Measurements from ENCODE around the gene S100P.

S100P gene

GRCh38 chr4:6660430-6660829 is 33.2 kb upstream of the S100P start:
- DNase-seq, result no peak
- H3K4me3 ChIP-seq (ENCODE audit: control insufficient read depth in 1 of 7, extremely low read depth in 1 of 7, insufficient read depth in 4 of 7, low read depth in 2 of 7, low read length in 6 of 7), result no peak overlapping the region
- no peaks in the 10 kb centered on the region for H3K9me3 ChIP-seq (ENCODE audit: control extremely low read depth in 1 of 5, control insufficient read depth in 4 of 5, insufficient read depth in 2 of 5, low read depth in 1 of 5, low read length in 4 of 5)
- no peaks in the 10 kb centered on the region for H3K36me3 ChIP-seq (ENCODE audit: control insufficient read depth in 4 of 4, insufficient read depth in 4 of 4, low read length in 3 of 4)
- ChIA-PET CTCF (interaction anchor here (4.6 kb wide), 1 partner anchor 12 kb away, joined by 24 read pairs; a partner anchor contains a TSS), POLR2A (no interaction called here)
- H3K27me3 ChIP-seq (replicated peaks in 2 of 5; ENCODE audit: control insufficient read depth in 4 of 5, insufficient read depth in 5 of 5, low read length in 4 of 5), result peaks cover 18 to 83% (median 38%) of the 10 kb centered on the region in 5 experiments
- H3K4me1 ChIP-seq (ENCODE audit: control extremely low read depth in 1 of 4, control insufficient read depth in 4 of 4, insufficient read depth in 4 of 4, low read length in 3 of 4), result peaks cover 3 to 18% (median 10%) of the 10 kb centered on the region in 4 experiments
- H3K27ac ChIP-seq (ENCODE audit: insufficient read depth in 1 of 2, low read depth in 1 of 2, low read length in 2 of 2, poor library complexity in 1 of 2, severe bottlenecking in 2 of 2), result no peak overlapping the region
- WGBS (ENCODE audit: insufficient coverage), result 100% methylated on average over 3 of the region's 3 CpGs

GRCh38 chr4:6662591-6662990 is 31.1 kb upstream of the S100P start:
- no peak overlapping the region for H3K4me3 ChIP-seq (ENCODE audit: control insufficient read depth in 1 of 7, extremely low read depth in 1 of 7, insufficient read depth in 4 of 7, low read depth in 2 of 7, low read length in 6 of 7)
- H3K9me3 ChIP-seq (ENCODE audit: control extremely low read depth in 1 of 5, control insufficient read depth in 4 of 5, insufficient read depth in 2 of 5, low read depth in 1 of 5, low read length in 4 of 5), result no peaks in the 10 kb centered on the region
- peaks cover 3 to 18% (median 10%) of the 10 kb centered on the region in 4 experiments for H3K4me1 ChIP-seq (ENCODE audit: control extremely low read depth in 1 of 4, control insufficient read depth in 4 of 4, insufficient read depth in 4 of 4, low read length in 3 of 4)
- H3K27ac ChIP-seq (ENCODE audit: insufficient read depth in 1 of 2, low read depth in 1 of 2, low read length in 2 of 2, poor library complexity in 1 of 2, severe bottlenecking in 2 of 2), result no peak overlapping the region
- no CpG with 5 or more reads among the region's 3 CpGs for WGBS (ENCODE audit: insufficient coverage)
- ChIA-PET CTCF (interaction anchor here (0.8 to 4.6 kb wide), 5 partner anchors 9 to 408 kb away, joined by 3 to 24 read pairs (median 3); a partner anchor contains a TSS), POLR2A (no interaction called here)
- no peak for DNase-seq
- H3K27me3 ChIP-seq (replicated peaks in 2 of 5; ENCODE audit: control insufficient read depth in 4 of 5, insufficient read depth in 5 of 5, low read length in 4 of 5), result peaks cover 18 to 86% (median 42%) of the 10 kb centered on the region in 5 experiments
- no peaks in the 10 kb centered on the region for H3K36me3 ChIP-seq (ENCODE audit: control insufficient read depth in 4 of 4, insufficient read depth in 4 of 4, low read length in 3 of 4)

- Histone ChIP-seq H3K27ac (ENCODE audit: insufficient read depth in 1 of 2, low read depth in 1 of 2, low read length in 2 of 2, poor library complexity in 1 of 2, severe bottlenecking in 2 of 2) (no peak overlapping the region), H3K4me1 (ENCODE audit: control extremely low read depth in 1 of 4, control insufficient read depth in 4 of 4, insufficient read depth in 4 of 4, low read length in 3 of 4) (peaks cover 3 to 11% (median 7%) of the 10 kb centered on the region in 4 experiments), H3K36me3 (ENCODE audit: control insufficient read depth in 4 of 4, insufficient read depth in 4 of 4, low read length in 3 of 4) (no peaks in the 10 kb centered on the region), H3K27me3 (replicated peaks in 2 of 5; ENCODE audit: control insufficient read depth in 4 of 5, insufficient read depth in 5 of 5, low read length in 4 of 5) (peaks cover 18 to 74% (median 42%) of the 10 kb centered on the region in 5 experiments), H3K4me3 (ENCODE audit: control insufficient read depth in 1 of 7, extremely low read depth in 1 of 7, insufficient read depth in 4 of 7, low read depth in 2 of 7, low read length in 6 of 7) (peak overlapping the region in 3 of 7 experiments; percentile 11 to 34 (median 24)), H3K9me3 (ENCODE audit: control extremely low read depth in 1 of 5, control insufficient read depth in 4 of 5, insufficient read depth in 2 of 5, low read depth in 1 of 5, low read length in 4 of 5) (no peaks in the 10 kb centered on the region)
- no peak for DNase-seq
- 27% methylated on average over 46 of the region's 55 CpGs for WGBS (ENCODE audit: insufficient coverage)
- CTCF ChIA-PET, result interaction anchor here (0.6 to 4.6 kb wide), 10 partner anchors 8 to 406 kb away, joined by 3 to 24 read pairs (median 4); a partner anchor contains a TSS
- POLR2A ChIA-PET, result interaction anchor here (0.7 kb wide), 1 partner anchor 53 kb away, joined by 3 read pairs; no protein-coding TSS in a partner anchor
These were observed 29.9 kb upstream of the S100P start for GRCh38 chr4:6663596-6664393.

GRCh38 chr4:6665320-6665654 is 28.4 kb upstream of the S100P start:
- H3K9me3 ChIP-seq (ENCODE audit: control extremely low read depth in 1 of 5, control insufficient read depth in 4 of 5, insufficient read depth in 2 of 5, low read depth in 1 of 5, low read length in 4 of 5), result no peaks in the 10 kb centered on the region
- peaks cover 8 to 60% (median 38%) of the 10 kb centered on the region in 5 experiments for H3K27me3 ChIP-seq (replicated peaks in 2 of 5; ENCODE audit: control insufficient read depth in 4 of 5, insufficient read depth in 5 of 5, low read length in 4 of 5)
- WGBS (ENCODE audit: insufficient coverage), result 81% methylated on average over 5 of the region's 9 CpGs
- H3K36me3 ChIP-seq (ENCODE audit: control insufficient read depth in 4 of 4, insufficient read depth in 4 of 4, low read length in 3 of 4), result no peaks in the 10 kb centered on the region
- H3K4me3 ChIP-seq (ENCODE audit: control insufficient read depth in 1 of 7, extremely low read depth in 1 of 7, insufficient read depth in 4 of 7, low read depth in 2 of 7, low read length in 6 of 7), result no peak overlapping the region
- ChIA-PET CTCF (interaction anchor here (2.7 kb wide), 1 partner anchor 16 kb away, joined by 10 read pairs; no protein-coding TSS in a partner anchor), POLR2A (no interaction called here)
- no peak for DNase-seq
- H3K27ac ChIP-seq (ENCODE audit: insufficient read depth in 1 of 2, low read depth in 1 of 2, low read length in 2 of 2, poor library complexity in 1 of 2, severe bottlenecking in 2 of 2), result no peak overlapping the region
- H3K4me1 ChIP-seq (ENCODE audit: control extremely low read depth in 1 of 4, control insufficient read depth in 4 of 4, insufficient read depth in 4 of 4, low read length in 3 of 4), result peaks cover 0 to 6% (median 2%) of the 10 kb centered on the region in 4 experiments

GRCh38 chr4:6668391-6668790 is 25.3 kb upstream of the S100P start:
- Histone ChIP-seq H3K36me3 (ENCODE audit: control insufficient read depth in 4 of 4, insufficient read depth in 4 of 4, low read length in 3 of 4) (no peaks in the 10 kb centered on the region), H3K27ac (ENCODE audit: insufficient read depth in 1 of 2, low read depth in 1 of 2, low read length in 2 of 2, poor library complexity in 1 of 2, severe bottlenecking in 2 of 2) (no peak overlapping the region), H3K4me1 (ENCODE audit: control extremely low read depth in 1 of 4, control insufficient read depth in 4 of 4, insufficient read depth in 4 of 4, low read length in 3 of 4) (peaks cover 0 to 6% (median 2%) of the 10 kb centered on the region in 4 experiments), H3K9me3 (ENCODE audit: control extremely low read depth in 1 of 5, control insufficient read depth in 4 of 5, insufficient read depth in 2 of 5, low read depth in 1 of 5, low read length in 4 of 5) (no peaks in the 10 kb centered on the region), H3K27me3 (replicated peaks in 2 of 5; ENCODE audit: control insufficient read depth in 4 of 5, insufficient read depth in 5 of 5, low read length in 4 of 5) (peaks cover 2 to 28% (median 18%) of the 10 kb centered on the region in 5 experiments), H3K4me3 (ENCODE audit: control insufficient read depth in 1 of 7, extremely low read depth in 1 of 7, insufficient read depth in 4 of 7, low read depth in 2 of 7, low read length in 6 of 7) (no peak overlapping the region)
- WGBS (ENCODE audit: insufficient coverage), result 99% methylated on average over 10 of the region's 11 CpGs
- ChIA-PET POLR2A (no interaction called here), CTCF (no interaction called here)
- DNase-seq, result no peak

- WGBS (ENCODE audit: insufficient coverage), result no CpG with 5 or more reads among the region's 1 CpG
- ChIA-PET CTCF (interaction anchor here (0.8 to 4.4 kb wide), 3 partner anchors 9 to 45 kb away, joined by 3 to 24 read pairs (median 6); no protein-coding TSS in a partner anchor), POLR2A (no interaction called here)
- H3K9me3 ChIP-seq (ENCODE audit: control extremely low read depth in 1 of 5, control insufficient read depth in 4 of 5, insufficient read depth in 2 of 5, low read depth in 1 of 5, low read length in 4 of 5), result no peaks in the 10 kb centered on the region
- DNase-seq, result no peak
- H3K27me3 ChIP-seq (replicated peaks in 2 of 5; ENCODE audit: control insufficient read depth in 4 of 5, insufficient read depth in 5 of 5, low read length in 4 of 5), result peaks cover 0 to 2% (median 0%) of the 10 kb centered on the region in 5 experiments
- no peak overlapping the region for H3K4me3 ChIP-seq (ENCODE audit: control insufficient read depth in 1 of 7, extremely low read depth in 1 of 7, insufficient read depth in 4 of 7, low read depth in 2 of 7, low read length in 6 of 7)
- H3K4me1 ChIP-seq (ENCODE audit: control extremely low read depth in 1 of 4, control insufficient read depth in 4 of 4, insufficient read depth in 4 of 4, low read length in 3 of 4), result peaks cover 12 to 28% (median 26%) of the 10 kb centered on the region in 4 experiments
- H3K27ac ChIP-seq (ENCODE audit: insufficient read depth in 1 of 2, low read depth in 1 of 2, low read length in 2 of 2, poor library complexity in 1 of 2, severe bottlenecking in 2 of 2), result no peak overlapping the region
- H3K36me3 ChIP-seq (ENCODE audit: control insufficient read depth in 4 of 4, insufficient read depth in 4 of 4, low read length in 3 of 4), result peaks cover 0 to 12% (median 4%) of the 10 kb centered on the region in 4 experiments
These were observed 22.0 kb upstream of the S100P start for GRCh38 chr4:6671648-6672047.

GRCh38 chr4:6672131-6672530 is 21.5 kb upstream of the S100P start:
- ChIA-PET POLR2A (no interaction called here), CTCF (interaction anchor here (0.8 to 4.4 kb wide), 3 partner anchors 8 to 45 kb away, joined by 3 to 24 read pairs (median 6); no protein-coding TSS in a partner anchor)
- H3K4me1 ChIP-seq (ENCODE audit: control extremely low read depth in 1 of 4, control insufficient read depth in 4 of 4, insufficient read depth in 4 of 4, low read length in 3 of 4), result peaks cover 13 to 32% (median 31%) of the 10 kb centered on the region in 4 experiments
- no peaks in the 10 kb centered on the region for H3K9me3 ChIP-seq (ENCODE audit: control extremely low read depth in 1 of 5, control insufficient read depth in 4 of 5, insufficient read depth in 2 of 5, low read depth in 1 of 5, low read length in 4 of 5)
- no peak overlapping the region for H3K4me3 ChIP-seq (ENCODE audit: control insufficient read depth in 1 of 7, extremely low read depth in 1 of 7, insufficient read depth in 4 of 7, low read depth in 2 of 7, low read length in 6 of 7)
- no peak overlapping the region for H3K27ac ChIP-seq (ENCODE audit: insufficient read depth in 1 of 2, low read depth in 1 of 2, low read length in 2 of 2, poor library complexity in 1 of 2, severe bottlenecking in 2 of 2)
- peaks cover 0 to 2% (median 0%) of the 10 kb centered on the region in 5 experiments for H3K27me3 ChIP-seq (replicated peaks in 2 of 5; ENCODE audit: control insufficient read depth in 4 of 5, insufficient read depth in 5 of 5, low read length in 4 of 5)
- WGBS (ENCODE audit: insufficient coverage), result over 99% methylated on average over 14 of the region's 19 CpGs
- H3K36me3 ChIP-seq (ENCODE audit: control insufficient read depth in 4 of 4, insufficient read depth in 4 of 4, low read length in 3 of 4), result peaks cover 0 to 16% (median 6%) of the 10 kb centered on the region in 4 experiments
- DNase-seq, result no peak
